Measurements from ENCODE around the gene MAMLD1.

MAMLD1 gene

DNA sequence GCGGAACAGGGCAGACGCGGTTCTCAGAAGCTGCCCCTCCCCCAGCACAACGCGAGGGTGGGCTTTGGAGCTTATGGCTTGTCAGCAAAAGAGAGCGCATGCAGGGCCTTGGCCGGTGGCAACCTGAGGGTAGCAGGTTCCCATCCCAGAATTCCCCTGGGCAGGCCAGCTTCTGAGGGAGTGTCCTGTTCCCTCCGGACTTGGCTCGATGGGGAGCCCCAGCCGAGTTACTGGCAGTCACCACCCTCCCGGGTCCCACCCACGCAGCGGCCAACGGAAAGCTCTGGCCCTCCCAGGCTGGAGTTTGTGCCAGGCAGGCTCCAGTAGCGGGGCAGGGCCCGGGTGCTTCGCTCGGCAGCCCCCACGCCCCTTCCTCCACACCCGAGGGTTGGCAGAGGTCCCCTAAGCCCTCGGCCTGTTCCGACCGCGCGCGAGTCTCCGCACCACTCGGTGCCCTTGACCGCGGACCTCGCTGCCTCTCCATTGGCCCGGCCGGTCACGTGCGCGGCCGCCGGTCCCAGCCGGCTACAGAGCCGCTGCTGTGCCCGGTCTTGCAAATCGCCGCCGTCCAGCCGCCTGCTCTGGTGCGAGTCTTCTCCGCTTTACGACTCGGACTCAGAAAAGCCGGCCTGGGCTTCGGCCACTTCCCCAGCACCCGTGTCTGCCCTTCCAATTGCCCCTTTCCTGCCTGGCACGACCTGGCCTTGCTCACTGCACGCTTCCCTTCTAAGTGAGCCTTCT, 184.4 kb downstream of the MAMLD1 start:
- H3K4me1 ChIP-seq (ENCODE audit: control insufficient read depth, low read length) = peaks cover 19% of the 10 kb centered on the region
- no peak for TF ChIP-seq EZH2phosphoT487 (IDR thresholded peaks at IDR 0.05; ENCODE audit: borderline replicate concordance, low read length)
- TF ChIP-seq, protein P1, sequence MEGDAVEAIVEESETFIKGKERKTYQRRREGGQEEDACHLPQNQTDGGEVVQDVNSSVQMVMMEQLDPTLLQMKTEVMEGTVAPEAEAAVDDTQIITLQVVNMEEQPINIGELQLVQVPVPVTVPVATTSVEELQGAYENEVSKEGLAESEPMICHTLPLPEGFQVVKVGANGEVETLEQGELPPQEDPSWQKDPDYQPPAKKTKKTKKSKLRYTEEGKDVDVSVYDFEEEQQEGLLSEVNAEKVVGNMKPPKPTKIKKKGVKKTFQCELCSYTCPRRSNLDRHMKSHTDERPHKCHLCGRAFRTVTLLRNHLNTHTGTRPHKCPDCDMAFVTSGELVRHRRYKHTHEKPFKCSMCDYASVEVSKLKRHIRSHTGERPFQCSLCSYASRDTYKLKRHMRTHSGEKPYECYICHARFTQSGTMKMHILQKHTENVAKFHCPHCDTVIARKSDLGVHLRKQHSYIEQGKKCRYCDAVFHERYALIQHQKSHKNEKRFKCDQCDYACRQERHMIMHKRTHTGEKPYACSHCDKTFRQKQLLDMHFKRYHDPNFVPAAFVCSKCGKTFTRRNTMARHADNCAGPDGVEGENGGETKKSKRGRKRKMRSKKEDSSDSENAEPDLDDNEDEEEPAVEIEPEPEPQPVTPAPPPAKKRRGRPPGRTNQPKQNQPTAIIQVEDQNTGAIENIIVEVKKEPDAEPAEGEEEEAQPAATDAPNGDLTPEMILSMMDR (IDR thresholded peaks at IDR 0.05; ENCODE audit: low read depth, low read length, poor library complexity, severe bottlenecking) = no peak

DNA sequence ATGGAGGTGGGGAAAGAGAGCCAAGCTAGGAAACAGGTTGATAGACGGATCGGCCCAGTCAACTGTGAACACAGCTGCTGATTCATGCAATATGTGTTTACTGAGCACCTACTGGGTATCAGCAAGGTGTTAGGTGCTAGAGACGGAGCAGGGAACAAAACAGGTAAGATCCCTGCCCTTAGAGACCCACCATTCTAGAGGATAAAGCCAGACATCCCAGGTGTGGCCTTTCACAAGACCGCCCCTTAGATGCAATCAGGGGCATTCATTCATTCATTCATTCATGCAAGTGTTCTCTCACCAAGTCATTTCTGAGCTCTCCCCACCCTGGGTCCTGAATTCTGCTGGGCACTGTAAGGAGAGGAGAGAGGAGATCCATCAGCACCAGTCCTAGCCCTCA, 185.1 kb downstream of the MAMLD1 start:
- H3K27ac ChIP-seq (ENCODE audit: low read depth, low read length) = no peak overlapping the region
- no peaks in the 10 kb centered on the region for H4K20me1 ChIP-seq (ENCODE audit: control insufficient read depth, insufficient read depth, low read depth, low read length)
- H3K9me2 ChIP-seq (replicated peaks; ENCODE audit: control insufficient read depth, low read length) = no peaks in the 10 kb centered on the region
- H3F3A ChIP-seq (ENCODE audit: control insufficient read depth, insufficient read depth) = no peaks in the 10 kb centered on the region
- H3K4me2 ChIP-seq (ENCODE audit: low read length) = peak overlapping the region; percentile 54; the same call in 1 of the 2 replicates
- no peak overlapping the region; the same call in 1 of the 2 replicates for H3K4me3 ChIP-seq (ENCODE audit: low read length)
- H3K27me3 ChIP-seq (ENCODE audit: control insufficient read depth, low read length) = no peaks in the 10 kb centered on the region
- no peaks in the 10 kb centered on the region for H3K36me3 ChIP-seq (ENCODE audit: control insufficient read depth, low read length)
- no peaks in the 10 kb centered on the region for H3K79me2 ChIP-seq (ENCODE audit: control insufficient read depth, low read length)
- no peaks in the 10 kb centered on the region for H3K9me3 ChIP-seq (ENCODE audit: control insufficient read depth, insufficient read depth, low read length)
- no peak for TF ChIP-seq EZH2phosphoT487 (IDR thresholded peaks at IDR 0.05; ENCODE audit: borderline replicate concordance, low read length)
- TF ChIP-seq, protein P1 (IDR thresholded peaks at IDR 0.05; ENCODE audit: low read depth, low read length, poor library complexity, severe bottlenecking) = no peak
- H3K4me1 ChIP-seq (ENCODE audit: control insufficient read depth, low read length) = peaks cover 19% of the 10 kb centered on the region

More for the DNA sequence above, 184.4 kb downstream of the MAMLD1 start:
- Histone ChIP-seq H3K79me2 (ENCODE audit: control insufficient read depth, low read length) (no peaks in the 10 kb centered on the region), H4K20me1 (ENCODE audit: control insufficient read depth, insufficient read depth, low read depth, low read length) (no peaks in the 10 kb centered on the region), H3K36me3 (ENCODE audit: control insufficient read depth, low read length) (no peaks in the 10 kb centered on the region), H3K4me2 (ENCODE audit: low read length) (peak overlapping the region; percentile 54), H3F3A (ENCODE audit: control insufficient read depth, insufficient read depth) (no peaks in the 10 kb centered on the region), H3K9me3 (ENCODE audit: control insufficient read depth, insufficient read depth, low read length) (no peaks in the 10 kb centered on the region), H3K9me2 (replicated peaks; ENCODE audit: control insufficient read depth, low read length) (no peaks in the 10 kb centered on the region), H3K27ac (ENCODE audit: low read depth, low read length) (no peak overlapping the region), H3K27me3 (ENCODE audit: control insufficient read depth, low read length) (no peaks in the 10 kb centered on the region), H3K4me3 (ENCODE audit: low read length) (peak overlapping the region; percentile 45)

DNA sequence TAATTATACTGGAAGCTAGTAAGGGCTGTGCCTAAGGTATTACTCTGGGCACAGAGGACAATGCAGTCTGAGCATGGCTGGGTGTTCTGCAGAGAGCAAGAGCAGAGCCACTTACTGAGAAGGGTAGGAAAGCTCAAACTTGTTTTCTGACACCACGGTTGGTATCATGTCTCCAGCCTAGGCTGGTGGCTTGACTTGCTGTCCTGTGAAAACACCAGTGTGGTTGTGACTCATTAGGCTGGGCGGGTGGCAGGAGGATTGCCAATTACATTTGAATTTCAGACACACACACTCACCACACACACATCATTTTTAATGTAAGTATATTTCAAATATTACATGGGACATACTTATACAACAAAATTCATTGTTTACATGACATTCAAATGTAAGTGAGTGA, 185.6 kb downstream of the MAMLD1 start:
- Histone ChIP-seq H3K4me3 (ENCODE audit: low read length) (no peak overlapping the region), H3F3A (ENCODE audit: control insufficient read depth, insufficient read depth) (no peaks in the 10 kb centered on the region), H3K27ac (ENCODE audit: low read depth, low read length) (no peak overlapping the region), H3K4me1 (ENCODE audit: control insufficient read depth, low read length) (peaks cover 19% of the 10 kb centered on the region), H3K27me3 (ENCODE audit: control insufficient read depth, low read length) (no peaks in the 10 kb centered on the region), H3K36me3 (ENCODE audit: control insufficient read depth, low read length) (no peaks in the 10 kb centered on the region), H4K20me1 (ENCODE audit: control insufficient read depth, insufficient read depth, low read depth, low read length) (no peaks in the 10 kb centered on the region), H3K9me3 (ENCODE audit: control insufficient read depth, insufficient read depth, low read length) (no peaks in the 10 kb centered on the region), H3K79me2 (ENCODE audit: control insufficient read depth, low read length) (no peaks in the 10 kb centered on the region), H3K4me2 (ENCODE audit: low read length) (no peak overlapping the region), H3K9me2 (replicated peaks; ENCODE audit: control insufficient read depth, low read length) (no peaks in the 10 kb centered on the region)
- no peak for TF ChIP-seq EZH2phosphoT487 (IDR thresholded peaks at IDR 0.05; ENCODE audit: borderline replicate concordance, low read length)
- TF ChIP-seq, protein P1 (IDR thresholded peaks at IDR 0.05; ENCODE audit: low read depth, low read length, poor library complexity, severe bottlenecking) = no peak
